Measurements from ENCODE around the gene MYNN.
A peak's percentile ranks its signal among the peaks of the same experiment; 100 is the strongest.
"Not testable (repeated sequence)": the region's sequence is repeated elsewhere in the genome, so short reads cannot be mapped to it uniquely, and the experiment has no call there.

The MYNN gene

GRCh38 chr3:169772897-169773816 is at the start of gene MYNN:
TSS of gene MYNN (plus strand) at chr3:169773396. CDS start at chr3:169774296, 900 bp downstream.
- H3K27ac ChIP-seq (ENCODE audit: low read depth, low read length) = peak within 1 kb of the TSS; percentile 92
- H3K4me1 ChIP-seq (ENCODE audit: control insufficient read depth, insufficient read depth, low read length, unreplicated experiment) = peaks cover 18% of the 10 kb centered on the region
- peak within 1 kb of the TSS; percentile 99 for H2AFZ ChIP-seq (ENCODE audit: low read length, unreplicated experiment)
- no peaks in the 10 kb centered on the region for H3K27me3 ChIP-seq (ENCODE audit: insufficient read depth, low read length)
- peak within 1 kb of the TSS; percentile 86 for H3K4me3 ChIP-seq (ENCODE audit: low read depth, low read length)
- peaks cover 34% of the 10 kb centered on the region for H3K79me2 ChIP-seq (ENCODE audit: control insufficient read depth, insufficient read depth, low read length, unreplicated experiment)
- H3K36me3 ChIP-seq (ENCODE audit: insufficient read depth, low read length) = peaks cover 35% of the 10 kb centered on the region

GRCh38 chr3:169731857-169732256 is 41.3 kb upstream of the MYNN start:
- peaks cover 52% of the 10 kb centered on the region for H3K27me3 ChIP-seq (ENCODE audit: insufficient read depth, low read length)
- H3K79me2 ChIP-seq (ENCODE audit: control insufficient read depth, insufficient read depth, low read length, unreplicated experiment); H3K4me1 ChIP-seq (ENCODE audit: control insufficient read depth, insufficient read depth, low read length, unreplicated experiment); H3K36me3 ChIP-seq (ENCODE audit: insufficient read depth, low read length); H2AFZ ChIP-seq (ENCODE audit: low read length, unreplicated experiment); H3K27ac ChIP-seq (ENCODE audit: low read depth, low read length); H3K4me3 ChIP-seq (ENCODE audit: low read depth, low read length): not testable (repeated sequence)

- Histone ChIP-seq H3K36me3 (ENCODE audit: insufficient read depth, low read length) (no peaks in the 10 kb centered on the region), H3K27ac (ENCODE audit: low read depth, low read length) (no peak overlapping the region), H3K27me3 (ENCODE audit: insufficient read depth, low read length) (no peaks in the 10 kb centered on the region), H3K79me2 (ENCODE audit: control insufficient read depth, insufficient read depth, low read length, unreplicated experiment) (no peaks in the 10 kb centered on the region), H3K4me1 (ENCODE audit: control insufficient read depth, insufficient read depth, low read length, unreplicated experiment) (no peaks in the 10 kb centered on the region), H3K4me3 (ENCODE audit: low read depth, low read length) (no peak overlapping the region), H2AFZ (ENCODE audit: low read length, unreplicated experiment) (no peak overlapping the region)
These were observed 34.1 kb upstream of the MYNN start for GRCh38 chr3:169739067-169739466.

GRCh38 chr3:169744366-169745054 is 28.7 kb upstream of the MYNN start:
- H3K27ac ChIP-seq (ENCODE audit: low read depth, low read length) = no peak overlapping the region
- H2AFZ ChIP-seq (ENCODE audit: low read length, unreplicated experiment) = no peak overlapping the region
- H3K4me1 ChIP-seq (ENCODE audit: control insufficient read depth, insufficient read depth, low read length, unreplicated experiment) = no peaks in the 10 kb centered on the region
- H3K79me2 ChIP-seq (ENCODE audit: control insufficient read depth, insufficient read depth, low read length, unreplicated experiment) = no peaks in the 10 kb centered on the region
- peaks cover 28% of the 10 kb centered on the region for H3K27me3 ChIP-seq (ENCODE audit: insufficient read depth, low read length)
- H3K36me3 ChIP-seq (ENCODE audit: insufficient read depth, low read length) = no peaks in the 10 kb centered on the region
- H3K4me3 ChIP-seq (ENCODE audit: low read depth, low read length) = no peak overlapping the region

DNA sequence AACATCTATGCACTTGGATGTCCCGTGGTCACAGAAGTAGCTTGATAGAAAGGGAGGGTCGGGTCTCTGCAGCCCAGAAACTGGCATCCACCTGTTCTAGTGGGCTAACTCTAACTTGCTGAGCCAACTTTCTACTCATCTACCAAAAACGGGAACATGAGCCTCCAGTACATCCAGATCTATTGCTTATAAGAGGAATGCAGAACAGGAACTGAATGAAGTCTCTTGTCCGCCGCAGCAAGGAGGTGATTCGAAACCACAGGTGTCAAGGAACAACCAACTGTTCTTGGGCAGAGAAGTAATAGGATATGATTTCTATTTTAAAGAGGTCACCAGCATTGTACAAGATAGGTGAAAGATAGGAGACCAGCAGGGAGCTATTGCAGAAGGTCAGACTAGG is 26.3 kb upstream of the MYNN start:
- peaks cover 38% of the 10 kb centered on the region for H3K27me3 ChIP-seq (ENCODE audit: insufficient read depth, low read length)
- no peak overlapping the region for H3K27ac ChIP-seq (ENCODE audit: low read depth, low read length)

GRCh38 chr3:169748670-169749069 is 24.5 kb upstream of the MYNN start:
- Histone ChIP-seq H3K4me3 (ENCODE audit: low read depth, low read length) (no peak overlapping the region), H2AFZ (ENCODE audit: low read length, unreplicated experiment) (no peak overlapping the region), H3K4me1 (ENCODE audit: control insufficient read depth, insufficient read depth, low read length, unreplicated experiment) (no peaks in the 10 kb centered on the region), H3K36me3 (ENCODE audit: insufficient read depth, low read length) (no peaks in the 10 kb centered on the region), H3K27me3 (ENCODE audit: insufficient read depth, low read length) (peaks cover 52% of the 10 kb centered on the region), H3K27ac (ENCODE audit: low read depth, low read length) (no peak overlapping the region), H3K79me2 (ENCODE audit: control insufficient read depth, insufficient read depth, low read length, unreplicated experiment) (no peaks in the 10 kb centered on the region)

More for the DNA sequence above, 26.3 kb upstream of the MYNN start:
- Histone ChIP-seq H3K4me1 (ENCODE audit: control insufficient read depth, insufficient read depth, low read length, unreplicated experiment) (no peaks in the 10 kb centered on the region), H2AFZ (ENCODE audit: low read length, unreplicated experiment) (no peak overlapping the region), H3K36me3 (ENCODE audit: insufficient read depth, low read length) (no peaks in the 10 kb centered on the region), H3K79me2 (ENCODE audit: control insufficient read depth, insufficient read depth, low read length, unreplicated experiment) (no peaks in the 10 kb centered on the region), H3K4me3 (ENCODE audit: low read depth, low read length) (no peak overlapping the region)

GRCh38 chr3:169750665-169751064 is 22.5 kb upstream of the MYNN start:
- Histone ChIP-seq H2AFZ (ENCODE audit: low read length, unreplicated experiment) (no peak overlapping the region), H3K27ac (ENCODE audit: low read depth, low read length) (no peak overlapping the region), H3K4me1 (ENCODE audit: control insufficient read depth, insufficient read depth, low read length, unreplicated experiment) (no peaks in the 10 kb centered on the region), H3K4me3 (ENCODE audit: low read depth, low read length) (no peak overlapping the region), H3K36me3 (ENCODE audit: insufficient read depth, low read length) (no peaks in the 10 kb centered on the region), H3K79me2 (ENCODE audit: control insufficient read depth, insufficient read depth, low read length, unreplicated experiment) (no peaks in the 10 kb centered on the region), H3K27me3 (ENCODE audit: insufficient read depth, low read length) (peaks cover 65% of the 10 kb centered on the region)

DNA sequence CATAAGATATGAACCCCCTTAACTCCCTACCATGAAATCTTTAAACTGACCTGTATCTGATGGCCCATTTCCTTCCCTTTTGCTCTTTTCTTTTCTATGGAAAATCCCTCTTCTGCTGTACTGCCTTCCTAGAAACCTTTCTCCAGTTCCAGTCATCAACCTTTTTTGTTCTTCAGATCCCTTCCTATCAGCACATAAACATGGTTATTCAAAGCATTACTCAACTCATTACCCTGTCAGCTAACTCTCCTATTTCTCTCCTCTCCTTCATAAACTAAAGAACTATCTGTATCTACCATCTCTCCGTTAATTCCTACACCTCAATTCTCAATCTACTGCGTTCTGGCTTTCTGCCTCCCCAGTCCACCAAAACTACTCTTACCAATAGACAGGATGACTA is 21.3 kb upstream of the MYNN start:
- Histone ChIP-seq H3K79me2 (ENCODE audit: control insufficient read depth, insufficient read depth, low read length, unreplicated experiment) (no peaks in the 10 kb centered on the region), H3K4me3 (ENCODE audit: low read depth, low read length) (no peak overlapping the region), H3K36me3 (ENCODE audit: insufficient read depth, low read length) (no peaks in the 10 kb centered on the region), H3K4me1 (ENCODE audit: control insufficient read depth, insufficient read depth, low read length, unreplicated experiment) (no peaks in the 10 kb centered on the region), H2AFZ (ENCODE audit: low read length, unreplicated experiment) (no peak overlapping the region), H3K27me3 (ENCODE audit: insufficient read depth, low read length) (peaks cover 57% of the 10 kb centered on the region), H3K27ac (ENCODE audit: low read depth, low read length) (no peak overlapping the region)

DNA sequence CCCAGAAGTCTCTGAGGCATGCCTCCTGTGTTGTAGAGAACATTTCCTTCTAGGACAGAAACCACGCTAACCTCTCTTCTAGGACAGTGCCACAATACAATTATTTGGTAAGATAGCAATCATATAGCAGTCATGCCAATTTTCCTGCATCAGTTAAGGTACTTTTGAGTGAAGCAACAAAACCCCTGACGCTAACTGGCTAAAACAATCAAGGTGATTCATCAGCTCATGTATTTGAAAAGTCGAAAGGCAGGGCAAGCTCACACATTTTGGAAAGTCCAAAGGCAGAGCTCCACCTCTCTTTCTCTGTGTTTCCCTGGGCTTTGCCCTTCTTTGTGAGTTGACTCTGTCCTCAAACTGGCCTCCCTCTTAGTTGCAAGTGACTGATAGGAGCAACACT is 18.5 kb upstream of the MYNN start:
- H2AFZ ChIP-seq (ENCODE audit: low read length, unreplicated experiment) = no peak overlapping the region

DNA sequence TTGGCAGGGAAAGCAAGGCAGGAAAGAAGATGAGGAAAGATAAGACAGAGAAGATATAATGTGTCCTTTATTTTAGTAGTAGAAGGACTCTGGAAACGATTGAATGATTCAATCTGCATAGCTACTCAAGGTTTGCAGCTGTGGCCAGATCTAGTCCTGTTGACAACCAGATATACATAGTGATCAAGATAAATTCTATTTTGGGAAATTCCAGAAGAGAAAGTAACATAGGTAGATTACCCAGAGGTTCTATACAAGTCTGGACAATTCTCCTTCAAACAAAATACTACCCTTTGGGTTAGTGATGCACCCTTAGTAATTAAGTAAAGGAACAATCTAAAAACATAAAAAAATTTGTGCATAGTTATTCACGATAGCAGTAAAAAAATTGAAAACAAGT is 17.7 kb upstream of the MYNN start:
- H2AFZ ChIP-seq (ENCODE audit: low read length, unreplicated experiment) = no peak overlapping the region
- H3K4me3 ChIP-seq (ENCODE audit: low read depth, low read length) = no peak overlapping the region
- no peak overlapping the region for H3K27ac ChIP-seq (ENCODE audit: low read depth, low read length)
- no peaks in the 10 kb centered on the region for H3K79me2 ChIP-seq (ENCODE audit: control insufficient read depth, insufficient read depth, low read length, unreplicated experiment)
- no peaks in the 10 kb centered on the region for H3K36me3 ChIP-seq (ENCODE audit: insufficient read depth, low read length)
- peaks cover 37% of the 10 kb centered on the region for H3K27me3 ChIP-seq (ENCODE audit: insufficient read depth, low read length)
- H3K4me1 ChIP-seq (ENCODE audit: control insufficient read depth, insufficient read depth, low read length, unreplicated experiment) = no peaks in the 10 kb centered on the region

More for the DNA sequence above, 18.5 kb upstream of the MYNN start:
- Histone ChIP-seq H3K27me3 (ENCODE audit: insufficient read depth, low read length) (peaks cover 37% of the 10 kb centered on the region), H3K4me3 (ENCODE audit: low read depth, low read length) (no peak overlapping the region), H3K4me1 (ENCODE audit: control insufficient read depth, insufficient read depth, low read length, unreplicated experiment) (no peaks in the 10 kb centered on the region), H3K27ac (ENCODE audit: low read depth, low read length) (no peak overlapping the region), H3K79me2 (ENCODE audit: control insufficient read depth, insufficient read depth, low read length, unreplicated experiment) (no peaks in the 10 kb centered on the region), H3K36me3 (ENCODE audit: insufficient read depth, low read length) (no peaks in the 10 kb centered on the region)

All from ACC112 (cell line).